DMS53 treated with DMSO at 0.1 percent for 48 hours (cell line): ENCODE results near the gene RASAL1.

Experiments used
- DNase-seq: peaks from one replicate; lab custom pipeline; 2025; ENCODE audit not compliant: unreplicated experiment; lab: John Stamatoyannopoulos, UW

The RASAL1 gene

GRCh38 chr12:113099364-113099763 is 36.2 kb downstream of the RASAL1 start:
- no peak for DNase-seq

- peak; percentile 97 for DNase-seq
Observed at GRCh38 chr12:113098441-113099028, 37.0 kb downstream of the RASAL1 start.

GRCh38 chr12:113097716-113098440 is 37.7 kb downstream of the RASAL1 start:
- DNase-seq, result no peak

- no peak for DNase-seq
Observed at GRCh38 chr12:113096675-113097461, 38.7 kb downstream of the RASAL1 start.

GRCh38 chr12:113095405-113095804 is 40.2 kb downstream of the RASAL1 start:
- DNase-seq, result no peak

GRCh38 chr12:113094738-113095137 is 40.8 kb downstream of the RASAL1 start:
- no peak for DNase-seq

GRCh38 chr12:113093409-113094101 is 42.0 kb downstream of the RASAL1 start:
- DNase-seq, result no peak

GRCh38 chr12:113092607-113093408 is 42.8 kb downstream of the RASAL1 start:
- DNase-seq, result no peak

GRCh38 chr12:113091506-113091905 is 44.1 kb downstream of the RASAL1 start:
- no peak for DNase-seq

GRCh38 chr12:113090740-113091139 is 44.8 kb downstream of the RASAL1 start:
- DNase-seq, result no peak

GRCh38 chr12:113089839-113090238 is 45.7 kb downstream of the RASAL1 start:
- DNase-seq, result no peak

- DNase-seq, result no peak
Observed at GRCh38 chr12:113088971-113089756, 46.4 kb downstream of the RASAL1 start.

- DNase-seq, result no peak
Observed at GRCh38 chr12:113088037-113088436, 47.5 kb downstream of the RASAL1 start.

GRCh38 chr12:113087193-113087592 is 48.4 kb downstream of the RASAL1 start:
- DNase-seq, result no peak

- no peak for DNase-seq
Observed at GRCh38 chr12:113086249-113087164, 49.1 kb downstream of the RASAL1 start.

- DNase-seq, result no peak
Observed at GRCh38 chr12:113083863-113084435, 51.6 kb downstream of the RASAL1 start.

- no peak for DNase-seq
Observed at GRCh38 chr12:113082486-113083148, 52.9 kb downstream of the RASAL1 start.

- DNase-seq, result no peak
Observed at GRCh38 chr12:113081873-113082272, 53.7 kb downstream of the RASAL1 start.
